Measurements from ENCODE around the gene CDH10.

The CDH10 gene

DNA sequence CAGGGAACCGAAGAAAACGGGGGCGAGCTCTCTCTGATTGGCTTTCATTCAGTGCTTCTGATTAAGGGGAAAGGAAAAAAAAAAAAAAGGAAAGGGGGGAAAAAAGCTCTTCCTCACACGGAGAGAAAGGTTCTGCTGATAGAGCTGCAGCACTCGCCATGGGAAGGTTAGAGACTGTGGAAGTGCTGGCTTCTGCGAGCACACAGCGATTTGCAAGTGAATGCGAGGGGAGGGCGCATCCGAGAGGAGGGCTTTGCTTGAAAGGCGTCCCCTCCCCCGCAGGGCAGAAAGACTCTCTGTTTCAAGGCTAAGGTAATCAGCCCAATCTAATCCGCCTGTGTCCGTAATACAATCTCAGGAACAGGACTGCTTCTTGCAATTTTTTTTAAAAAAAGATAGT lies at the start of gene CDH10:
TSS of gene CDH10 (minus strand) at position 218 of the 400 bp plus-strand sequence. CDS start 51,488 bp downstream, outside the sequence.
- DNase-seq: peak in 1 of 3 donors; percentile 14

DNA sequence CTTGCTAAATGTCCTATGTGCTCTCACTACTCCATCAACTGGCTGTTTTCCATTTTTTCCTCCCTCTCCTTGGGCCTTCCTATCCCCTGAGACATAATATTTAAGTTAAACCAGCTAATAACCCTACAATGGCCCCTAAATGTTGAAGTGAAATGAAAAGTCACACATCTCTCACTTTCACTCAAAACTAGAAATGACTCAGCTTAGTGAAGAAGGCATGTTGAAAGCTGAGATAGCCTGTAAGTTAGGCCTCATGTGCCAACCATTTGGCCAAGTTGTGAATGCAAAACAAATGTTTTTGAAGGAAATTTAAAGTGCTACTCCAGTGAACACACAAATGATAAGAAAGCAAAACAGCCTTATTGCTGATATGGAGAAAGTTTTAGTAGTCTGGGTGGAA lies 48.8 kb upstream of the CDH10 start:
- DNase-seq: no peak

DNA sequence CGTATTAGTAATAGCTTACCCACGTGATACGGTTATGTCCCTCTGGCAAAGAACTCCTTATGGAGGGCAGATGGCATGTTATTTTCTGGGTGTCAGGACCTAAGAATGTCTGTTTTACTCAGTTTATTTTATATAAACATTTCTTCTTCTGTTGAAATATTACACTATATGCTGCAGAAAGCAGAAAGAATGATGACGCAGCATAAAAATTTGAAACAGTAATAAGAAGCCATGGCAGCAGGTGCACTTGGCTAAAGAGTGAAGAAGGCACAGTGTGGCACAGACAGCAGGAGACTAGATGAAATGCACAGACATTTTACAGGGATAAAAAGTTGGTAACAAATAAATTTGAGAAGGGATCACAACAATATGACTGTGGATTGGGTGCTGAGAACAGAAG lies 46.3 kb upstream of the CDH10 start:
- DNase-seq: no peak

DNA sequence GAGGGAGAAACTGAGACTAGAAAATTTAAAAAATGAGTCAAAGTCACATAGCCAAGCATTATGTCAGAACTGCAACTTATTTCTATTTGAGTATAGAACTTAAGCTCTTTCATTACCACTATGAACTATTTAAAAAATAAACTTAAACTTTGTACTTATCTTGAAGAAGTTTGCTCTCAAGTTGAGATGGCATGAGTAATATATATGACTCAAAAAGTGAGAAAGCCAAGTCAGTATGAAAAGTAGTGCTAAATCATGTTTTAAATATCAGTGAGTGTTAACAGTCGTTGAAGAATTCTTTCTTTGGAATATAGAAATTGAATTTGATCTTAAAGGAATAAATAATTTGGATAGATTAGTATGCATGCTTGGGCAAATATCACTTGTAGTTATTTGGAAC lies 36.3 kb upstream of the CDH10 start:
- DNase-seq: no peak

DNA sequence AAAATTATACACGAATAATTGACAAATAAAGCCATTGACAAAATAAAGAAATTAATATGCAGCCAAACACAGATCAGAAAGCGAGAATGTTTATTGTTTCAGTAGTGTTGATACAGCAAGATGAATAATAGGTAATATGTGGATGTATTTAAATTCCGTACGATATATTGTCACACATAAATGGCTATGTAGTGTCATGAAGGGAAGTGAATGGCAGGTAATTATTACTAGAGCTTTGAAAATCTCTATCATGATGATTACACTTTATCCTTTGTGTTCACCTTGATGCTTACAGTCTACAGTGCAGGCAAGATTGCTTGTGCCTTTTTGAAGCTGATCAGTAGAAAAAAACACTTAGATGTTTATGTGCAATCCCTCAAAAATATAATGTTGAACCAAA lies 23.3 kb upstream of the CDH10 start:
- DNase-seq: no peak

DNA sequence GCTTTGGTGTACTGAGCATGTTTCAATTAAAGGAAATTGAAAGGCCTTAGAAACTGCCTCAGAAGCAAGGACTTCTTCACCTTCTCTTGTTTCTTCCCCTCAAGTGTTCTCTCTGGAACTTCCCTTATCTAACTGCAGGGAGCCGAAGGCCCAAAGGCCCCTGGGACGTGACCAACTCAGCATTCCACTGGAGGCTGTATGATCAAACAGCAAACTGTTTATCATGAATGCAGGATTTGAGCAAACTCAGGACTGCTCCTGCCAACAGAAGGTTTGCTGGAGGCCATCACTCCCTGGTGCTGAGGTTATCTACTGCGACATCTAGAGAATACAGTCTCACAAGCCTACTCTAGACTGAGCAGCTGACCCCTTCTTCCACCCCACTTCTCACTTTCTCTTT lies 4.8 kb upstream of the CDH10 start:
- DNase-seq: no peak

DNA sequence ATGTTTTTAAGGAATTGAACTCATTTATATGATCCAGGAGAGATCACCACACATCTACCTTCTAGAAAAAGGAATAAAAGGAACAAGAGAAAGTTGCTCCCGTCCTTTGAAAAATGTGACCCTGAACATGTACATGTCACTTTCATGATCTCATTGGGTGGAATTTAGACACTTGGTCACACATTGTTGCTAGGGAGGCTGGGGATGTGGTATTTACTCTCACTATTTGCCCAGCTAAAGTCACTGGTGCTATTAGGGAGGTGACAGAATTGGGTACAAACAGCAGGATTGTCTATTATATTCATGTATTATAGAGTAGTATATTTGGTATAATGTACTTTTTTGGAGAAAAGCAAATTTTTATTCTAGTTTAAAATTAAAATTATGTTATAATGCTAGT lies 2.1 kb upstream of the CDH10 start:
- DNase-seq: peak in 1 of 3 donors; percentile 8

DNA sequence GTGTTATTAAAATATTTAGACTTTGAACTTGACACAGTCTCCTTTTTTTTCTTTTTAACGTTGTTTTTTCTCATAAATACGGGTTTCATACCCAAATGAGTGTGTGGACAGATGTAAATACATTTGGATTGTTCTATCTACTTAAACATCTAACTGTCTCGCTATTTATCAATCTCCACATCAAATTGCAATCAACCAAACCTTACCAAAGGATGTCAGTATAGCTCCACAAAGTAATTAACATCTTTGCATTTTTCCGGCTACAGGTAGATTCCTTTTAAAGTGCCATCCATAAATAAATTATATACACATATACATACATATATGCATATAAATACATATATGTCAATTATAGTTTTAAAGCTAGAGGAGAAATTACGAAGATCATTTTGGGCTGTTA lies 705 bp upstream of the CDH10 start:
- peak in 1 of 3 donors; percentile 12 for DNase-seq

DNA sequence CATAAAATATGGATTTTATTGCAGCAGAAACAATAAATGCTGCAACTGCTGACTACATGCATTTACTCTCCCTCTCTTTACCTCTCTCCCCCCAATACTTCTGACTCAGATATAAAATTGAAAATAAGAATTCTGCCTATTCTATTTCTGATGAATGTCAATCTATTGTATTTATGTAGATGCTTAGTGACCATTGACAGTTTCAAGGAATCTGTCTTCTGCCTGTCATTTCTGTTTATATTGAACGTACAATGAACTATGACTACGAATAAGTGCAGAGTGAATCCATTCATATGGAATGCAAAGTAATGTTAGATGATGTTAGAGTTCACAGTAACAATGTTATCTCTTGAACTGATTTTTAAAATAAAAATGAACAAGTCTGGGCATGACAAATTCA lies 898 bp downstream of the CDH10 start:
- DNase-seq: no peak

DNA sequence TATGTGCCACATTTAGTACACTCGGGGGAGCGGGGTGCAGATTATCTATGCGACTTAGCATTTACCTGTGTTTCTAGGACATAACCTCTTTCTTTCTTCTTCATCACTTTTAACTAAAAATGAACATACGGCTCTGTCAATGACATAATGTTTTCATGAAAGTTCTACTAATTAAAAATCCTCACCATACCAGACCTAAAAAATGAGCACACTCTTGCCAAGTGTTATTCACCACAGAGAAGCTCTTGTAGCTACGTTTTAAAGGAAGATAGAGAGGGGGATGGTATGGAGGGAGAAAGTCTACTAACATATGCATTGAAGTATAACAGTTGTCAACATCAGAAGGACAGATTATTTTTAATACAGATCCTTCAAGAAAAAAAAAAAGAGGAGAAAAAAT lies 1.6 kb downstream of the CDH10 start:
- no peak for DNase-seq

DNA sequence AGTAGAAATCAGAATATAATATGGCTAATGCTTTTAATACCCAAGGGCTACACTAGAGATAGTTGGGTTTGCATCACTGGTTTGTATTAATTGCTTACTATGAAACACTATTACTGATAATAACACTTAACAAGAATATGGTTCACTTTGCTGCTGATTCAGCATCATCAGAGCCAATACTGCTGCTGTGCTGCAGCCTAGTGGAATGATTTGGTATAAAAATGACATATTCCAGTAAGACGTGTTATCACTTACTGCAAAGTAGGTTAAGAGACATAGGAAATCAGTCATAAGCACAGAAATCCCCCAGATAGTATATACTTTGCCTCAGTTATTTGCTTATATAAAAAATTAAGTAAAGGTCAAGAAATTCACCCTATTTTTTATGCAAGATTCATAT lies 2.8 kb downstream of the CDH10 start:
- peak; percentile 27 to 62 (median 55) for DNase-seq

DNA sequence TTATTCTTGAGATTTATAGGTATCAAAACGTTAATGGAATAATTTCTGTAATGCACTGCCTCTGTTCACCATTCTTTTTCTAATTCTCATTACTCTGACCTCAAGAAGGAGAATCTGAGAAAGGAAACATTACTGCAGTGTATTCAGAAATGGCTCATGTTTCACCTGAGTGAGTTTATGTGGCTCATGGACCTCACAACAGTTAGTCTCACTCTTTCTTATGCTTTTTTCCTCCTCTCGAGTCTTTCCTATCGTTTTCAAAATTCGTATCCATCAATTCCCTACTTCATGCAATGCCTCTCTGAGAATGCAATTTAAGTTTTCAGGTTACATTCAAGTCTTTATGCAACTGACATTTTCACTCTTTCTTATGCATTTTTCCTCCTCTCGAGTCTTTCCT lies 9.6 kb downstream of the CDH10 start:
- DNase-seq: no peak

DNA sequence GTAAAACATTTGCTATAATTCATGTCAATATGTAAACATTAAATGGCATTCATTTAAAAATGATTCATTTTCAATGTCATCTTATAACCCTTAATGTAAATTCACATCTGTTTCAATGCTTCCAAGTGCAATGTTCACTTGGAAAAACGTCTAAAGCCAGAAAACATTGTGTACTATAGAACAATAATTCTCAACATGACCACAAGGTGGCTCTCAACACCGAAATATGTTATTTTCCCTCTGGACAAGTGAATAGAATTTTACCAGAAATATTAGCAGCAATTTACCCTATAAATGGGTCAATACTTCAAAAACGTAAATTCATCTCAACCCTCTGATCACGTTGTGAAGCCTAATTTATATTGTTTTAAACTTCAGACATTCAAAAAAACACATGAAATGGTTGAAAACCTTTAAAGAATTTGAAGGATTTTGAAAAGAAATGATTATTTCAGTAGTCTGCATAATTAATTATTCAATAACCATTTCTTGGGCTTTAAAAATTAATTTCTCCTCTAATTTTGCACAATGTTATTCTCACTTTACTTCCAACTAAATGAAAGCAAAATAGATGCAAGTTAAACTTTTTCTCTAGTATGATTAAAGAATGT lies 11.0 kb downstream of the CDH10 start:
- peak; percentile 38 to 66 (median 52) for DNase-seq

DNA sequence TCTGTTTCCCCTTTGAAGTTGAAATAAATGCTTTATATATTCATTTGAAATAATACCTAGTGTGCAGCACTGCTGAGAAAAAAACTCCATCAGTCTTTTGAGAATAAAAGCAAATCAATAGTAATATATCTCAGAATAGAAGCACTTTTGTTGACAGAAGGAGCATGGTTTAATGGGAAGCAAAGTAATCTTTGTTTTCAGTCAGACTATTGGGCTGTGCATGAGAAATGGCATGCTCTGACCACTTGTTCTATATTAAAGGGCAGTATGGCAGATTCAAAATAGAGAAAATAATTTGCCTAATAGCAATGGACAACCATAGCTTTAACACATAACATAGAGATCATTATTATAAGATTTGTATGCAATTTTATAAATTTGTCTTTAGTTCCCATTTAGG lies 12.4 kb downstream of the CDH10 start:
- DNase-seq: no peak

DNA sequence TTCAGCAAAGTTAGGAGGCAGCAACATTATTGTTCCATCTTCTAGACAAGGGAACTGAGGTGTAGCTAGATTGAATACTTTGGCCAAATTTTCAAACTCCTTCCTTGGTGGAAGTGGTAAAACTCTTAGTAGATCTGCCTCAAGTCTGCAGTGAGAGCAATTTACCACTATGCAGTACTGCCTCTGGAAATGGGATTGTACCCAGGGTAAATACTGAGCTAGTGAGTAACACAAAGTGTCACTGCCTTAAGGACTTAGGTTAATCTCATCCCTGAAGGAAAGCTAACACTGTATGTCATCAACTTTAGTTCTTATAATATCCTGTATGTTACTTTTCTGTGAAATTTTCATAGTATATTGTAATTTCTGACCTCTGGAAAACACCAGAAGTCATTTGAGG lies 13.9 kb downstream of the CDH10 start:
- no peak for DNase-seq

DNA sequence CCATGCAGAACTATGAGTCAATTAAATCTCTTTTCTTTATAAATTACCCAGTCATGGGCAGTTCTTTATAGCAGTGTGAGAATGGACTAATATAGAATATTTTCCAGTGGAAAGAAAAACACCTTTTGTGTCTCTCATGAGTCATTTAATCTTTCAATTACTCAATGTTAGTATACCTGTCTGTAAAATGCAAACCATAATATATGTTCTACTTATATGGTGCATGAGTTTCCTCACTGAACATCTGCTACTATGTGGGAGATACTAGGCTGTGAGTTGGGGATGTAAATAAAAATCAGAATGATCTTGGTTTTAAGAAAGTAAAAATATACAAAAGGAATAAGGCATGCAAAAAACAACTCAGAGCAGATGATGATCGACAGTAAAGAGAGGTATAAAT lies 15.0 kb downstream of the CDH10 start:
- no peak for DNase-seq

DNA sequence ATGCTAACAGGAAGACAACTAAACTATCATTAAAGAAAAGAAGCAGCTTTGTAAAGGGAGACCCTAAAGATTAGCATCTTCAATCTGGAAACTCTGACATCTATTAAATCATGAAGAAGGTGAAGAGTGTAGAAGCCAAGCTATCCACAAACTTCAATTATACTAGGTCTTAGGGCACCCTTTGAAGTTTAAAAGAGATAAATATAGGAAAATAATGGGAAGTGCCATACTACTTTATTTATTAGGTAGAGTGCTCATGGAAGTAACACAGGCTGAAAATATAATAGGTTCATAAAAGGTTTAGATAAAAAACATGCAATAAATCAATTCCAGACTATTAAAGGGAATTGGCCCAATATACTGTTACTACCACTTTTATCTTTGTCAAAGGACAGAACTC lies 19.9 kb downstream of the CDH10 start:
- no peak for DNase-seq

DNA sequence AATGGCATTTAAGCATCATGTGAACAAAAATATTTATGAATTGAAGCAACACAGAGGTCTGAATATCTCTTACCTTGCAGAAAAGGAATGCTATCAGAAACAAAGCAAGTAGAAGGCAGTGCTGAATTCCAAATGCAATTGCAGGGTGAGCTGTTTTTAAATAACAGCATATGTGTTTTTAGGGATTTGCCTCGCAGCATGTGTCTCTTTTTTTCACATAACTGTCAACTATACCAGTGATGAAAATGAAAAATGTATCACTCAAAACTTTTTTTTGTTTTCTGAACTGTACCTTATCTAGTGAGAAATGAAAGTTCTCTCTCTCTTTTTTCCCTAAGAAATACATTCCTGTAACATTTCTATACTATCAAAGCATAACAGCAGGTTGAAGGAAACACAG lies 21.2 kb downstream of the CDH10 start:
- no peak for DNase-seq

DNA sequence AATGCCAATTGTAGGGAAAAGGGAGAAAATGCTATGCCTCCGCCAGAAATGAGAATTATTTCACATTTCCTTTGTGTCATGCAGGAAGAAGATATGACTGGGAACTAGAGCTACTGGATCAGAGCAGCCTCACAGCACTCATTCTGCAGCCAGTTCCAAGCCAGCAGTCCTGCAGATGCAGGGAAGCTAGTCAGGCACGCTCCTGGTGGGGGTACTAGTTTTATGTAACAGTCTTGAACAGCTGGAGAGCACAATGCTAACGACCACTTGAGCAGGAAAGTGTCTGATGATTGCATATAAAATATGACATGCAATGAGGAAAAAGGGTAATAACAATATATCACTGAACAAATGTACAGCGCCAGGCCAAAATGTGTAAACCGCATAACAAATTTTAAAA lies 21.7 kb downstream of the CDH10 start:
- DNase-seq: no peak

DNA sequence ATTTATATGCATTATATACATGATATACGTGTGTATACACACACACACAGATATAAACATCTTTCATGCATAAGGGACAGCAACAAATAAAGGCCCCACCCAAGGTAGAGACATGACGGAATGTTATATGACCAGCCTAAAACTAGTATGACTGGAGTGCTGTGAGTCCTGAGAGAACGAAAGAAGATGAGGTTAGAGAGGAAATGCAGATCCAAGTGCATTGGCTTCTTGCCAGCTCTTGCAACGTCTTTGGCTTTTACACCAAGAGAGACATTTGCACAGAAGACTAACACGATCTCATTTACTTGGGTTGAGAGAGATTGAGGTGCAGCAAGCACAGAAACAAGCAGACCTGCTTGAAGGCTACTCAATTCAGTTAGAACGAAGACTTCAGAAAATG lies 23.0 kb downstream of the CDH10 start:
- peak; percentile 32 to 68 (median 43) for DNase-seq

DNA sequence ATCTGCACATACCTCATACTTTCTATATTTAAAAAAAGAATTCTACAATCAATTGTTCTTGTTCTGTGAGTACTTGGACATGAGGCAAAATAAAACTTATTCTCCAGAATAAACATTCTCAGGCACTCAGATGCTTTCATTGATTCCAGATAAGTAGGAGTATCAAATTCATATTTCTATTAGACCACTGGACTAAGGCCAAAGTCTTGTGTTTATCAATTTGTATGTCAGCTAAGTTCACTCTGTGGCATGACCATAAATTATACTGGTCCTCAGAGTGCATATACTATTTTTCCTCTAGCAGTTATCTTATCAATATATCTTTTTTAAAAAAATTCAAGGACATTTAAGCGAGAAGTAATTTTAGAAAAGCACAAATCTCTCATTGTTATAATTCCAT lies 28.2 kb downstream of the CDH10 start:
- no peak for DNase-seq

DNA sequence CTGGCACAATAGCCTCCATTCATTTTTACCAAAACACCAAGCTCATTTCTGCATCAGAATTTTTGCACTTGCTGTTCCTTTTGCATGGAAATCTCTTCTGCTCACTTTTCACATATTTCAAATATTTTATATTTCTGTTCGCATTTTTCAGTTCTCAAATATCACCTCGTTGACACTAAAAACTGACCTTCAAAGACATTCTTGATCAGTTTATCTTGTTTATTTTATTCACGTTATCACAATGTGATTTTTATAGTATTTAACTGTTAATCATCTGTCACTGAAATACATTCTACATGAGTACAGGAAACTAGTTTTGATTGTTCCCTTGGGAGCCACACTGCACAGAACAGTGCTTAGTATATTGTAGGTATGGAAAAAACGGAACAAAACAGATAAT lies 29.6 kb downstream of the CDH10 start:
- DNase-seq: no peak

DNA sequence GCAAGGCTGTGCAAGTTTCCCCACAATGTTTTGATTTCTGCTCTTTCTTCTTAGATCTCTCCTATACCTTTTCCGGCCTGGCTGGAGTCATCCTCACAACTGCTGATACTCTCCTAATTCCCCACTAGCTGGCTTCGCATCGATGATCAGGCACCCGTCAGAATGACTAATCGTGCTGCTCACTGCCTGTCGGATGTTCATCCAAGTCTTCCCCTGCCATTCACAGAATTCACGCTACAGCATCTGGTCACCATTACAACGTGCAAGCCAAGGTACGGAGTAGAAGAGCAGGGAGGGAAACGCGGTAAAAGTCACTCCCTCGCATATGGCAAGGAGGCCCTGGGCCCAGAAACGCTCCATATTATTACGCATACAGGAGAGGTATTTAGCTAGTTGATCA lies 35.1 kb downstream of the CDH10 start:
- no peak for DNase-seq

DNA sequence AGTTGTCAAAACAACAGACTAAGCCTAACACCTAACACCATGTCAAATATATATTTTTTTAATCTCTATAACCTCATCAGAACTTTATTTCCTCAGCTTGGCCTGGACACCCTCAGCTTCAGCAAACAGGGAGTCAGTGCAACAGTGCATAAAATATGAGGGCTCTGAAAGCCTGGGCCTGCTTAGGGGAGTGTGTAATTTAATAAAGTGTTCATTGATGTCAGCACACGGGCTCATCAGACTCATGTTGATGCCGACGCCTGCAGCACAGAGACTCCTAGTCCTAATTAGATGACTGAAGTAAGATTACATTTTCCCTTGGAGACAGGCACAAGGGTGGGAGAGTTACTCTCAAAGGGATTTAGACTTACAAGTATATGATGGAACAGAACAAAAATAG lies 37.8 kb downstream of the CDH10 start:
- DNase-seq: no peak

DNA sequence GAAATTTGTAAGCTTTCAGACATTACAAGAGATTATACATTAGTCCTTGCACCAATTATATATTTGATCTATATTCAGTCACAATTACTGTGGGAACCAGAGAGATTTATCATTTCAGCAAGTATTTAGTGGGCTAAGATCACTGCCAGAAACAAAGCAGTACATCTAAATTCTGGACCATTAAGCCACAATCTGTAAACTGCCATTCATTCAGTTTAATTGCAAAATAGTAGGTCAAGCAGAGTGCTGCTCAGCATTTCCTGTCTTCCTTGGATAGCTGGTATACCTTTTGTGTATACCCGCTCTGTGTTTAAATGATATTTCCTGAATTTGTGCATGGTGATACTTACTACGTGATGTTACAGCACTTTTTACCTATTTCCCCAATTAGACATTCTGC lies 42.6 kb downstream of the CDH10 start:
- no peak for DNase-seq

DNA sequence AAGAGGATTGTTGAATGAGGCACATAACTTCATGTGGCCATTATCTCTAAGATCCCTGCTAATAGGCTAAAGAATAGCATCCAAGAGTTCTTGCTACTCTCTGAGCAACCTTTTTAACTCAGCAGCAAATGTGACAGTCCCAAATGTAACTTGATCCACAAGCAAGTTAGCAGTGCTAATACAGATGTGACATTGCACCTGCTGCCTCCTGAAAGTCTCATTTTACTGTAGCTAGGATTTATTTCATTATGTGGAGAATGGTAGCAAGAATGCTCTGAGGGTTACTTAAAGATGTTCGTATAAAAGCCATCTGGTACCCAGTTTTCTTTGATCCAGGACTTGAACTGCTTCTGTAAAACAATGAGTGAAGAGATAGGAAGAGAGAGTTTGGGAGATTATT lies 45.8 kb downstream of the CDH10 start:
- no peak for DNase-seq

Data from suppressor macrophage treated with lipopolysaccharide for 1 hour (primary cell).